Activated CD8-positive, alpha-beta memory T cell treated with anti-CD3 and anti-CD28 coated beads for 1 hour (primary cell): ENCODE data around the gene TRIM24.
"Not testable (repeated sequence)": the region's sequence is repeated elsewhere in the genome, so short reads cannot be mapped to it uniquely, and the experiment has no call there.

Source experiments
- DNase-seq, 2 donors: peaks; one replicate each; pipeline ENCODE4 v3.0.0-alpha.2; 2020; ENCODE audit warnings: low read depth in 1 of 2; ENCODE audit errors: extremely low read depth in 1 of 2

TRIM24 gene

DNA sequence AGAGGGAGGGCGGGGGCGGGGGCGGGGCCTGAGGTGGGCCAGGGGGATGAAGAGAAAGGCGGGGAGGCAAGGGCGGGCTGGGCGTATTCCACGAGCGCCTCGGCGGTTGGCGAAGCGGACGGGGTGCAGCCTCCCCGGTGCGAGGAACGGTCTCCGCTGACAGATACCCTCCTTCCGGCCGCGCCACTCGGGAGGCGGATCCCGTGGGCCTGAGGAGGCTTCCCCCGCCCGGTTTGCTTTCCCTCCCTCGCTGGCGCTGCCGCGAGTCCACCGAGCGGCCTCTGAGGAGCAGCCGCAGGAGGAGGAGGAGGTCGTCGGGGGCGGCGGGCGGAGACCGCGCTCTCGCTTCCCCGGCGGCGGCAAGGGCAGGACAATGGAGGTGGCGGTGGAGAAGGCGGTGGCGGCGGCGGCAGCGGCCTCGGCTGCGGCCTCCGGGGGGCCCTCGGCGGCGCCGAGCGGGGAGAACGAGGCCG, at the start of gene TRIM24:
TRIM24 (plus strand) TSS at position 84 of the 473 bp plus-strand sequence; CDS start at position 374, 290 bp downstream.
- DNase-seq = no peak

GRCh38 chr7:138412077-138412476, 48.0 kb upstream of the TRIM24 start:
- DNase-seq = not testable (repeated sequence)

DNA sequence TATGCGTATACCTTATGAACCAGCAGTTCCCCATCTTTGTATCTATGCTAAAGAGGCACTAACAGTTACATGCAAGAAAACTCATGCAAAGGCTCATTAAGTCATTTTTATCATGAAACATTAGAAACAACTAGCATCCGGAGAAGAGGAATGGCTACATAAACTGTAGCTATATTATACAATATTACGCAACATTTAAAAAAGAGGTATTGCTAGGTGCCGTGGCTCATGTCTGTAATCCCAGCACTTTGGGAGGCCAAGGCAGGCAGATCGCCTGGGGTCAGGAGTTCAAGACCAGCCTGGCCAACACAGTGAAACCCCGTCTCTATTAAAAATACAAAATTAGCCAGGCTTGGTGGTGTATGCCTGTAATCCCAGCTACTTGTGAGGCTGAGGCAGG, 47.1 kb upstream of the TRIM24 start:
- DNase-seq = not testable (repeated sequence)

DNA sequence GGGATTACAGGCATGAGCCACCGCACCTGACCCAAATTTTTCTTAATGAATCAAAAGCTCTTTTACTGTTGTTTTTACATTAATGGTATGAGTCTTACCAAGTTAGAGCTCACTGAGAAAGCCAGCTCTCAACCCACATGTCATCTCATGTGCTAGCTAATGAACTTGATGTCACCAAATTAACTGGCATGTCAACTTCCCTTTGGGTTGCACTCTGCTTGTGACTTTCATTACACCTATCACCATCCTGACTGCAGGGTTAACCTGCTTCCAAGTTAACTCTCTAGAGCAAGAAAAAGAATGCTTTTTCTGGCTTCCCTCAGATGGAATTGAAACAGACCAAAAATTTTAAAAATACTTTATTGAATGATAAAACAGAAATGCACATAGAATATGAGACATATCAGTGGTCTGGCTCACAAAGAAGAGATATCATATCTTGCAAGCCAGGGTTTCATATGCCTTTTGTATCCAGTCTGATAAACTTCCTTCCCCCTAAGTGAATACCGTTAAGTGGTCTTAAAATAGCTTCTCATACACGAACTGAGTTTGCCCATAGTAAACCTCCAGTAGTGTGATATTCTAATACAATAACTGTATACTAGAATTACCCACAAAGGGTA, 42.9 kb upstream of the TRIM24 start:
- DNase-seq = no peak

- DNase-seq = no peak
Measured at GRCh38 chr7:138417764-138418163, 42.3 kb upstream of the TRIM24 start.

- DNase-seq = not testable (repeated sequence)
Measured at GRCh38 chr7:138418403-138418802, 41.7 kb upstream of the TRIM24 start.

- no peak for DNase-seq
Measured at GRCh38 chr7:138425026-138425425, 35.0 kb upstream of the TRIM24 start.

GRCh38 chr7:138429577-138430250, 30.3 kb upstream of the TRIM24 start:
- no peak for DNase-seq

DNA sequence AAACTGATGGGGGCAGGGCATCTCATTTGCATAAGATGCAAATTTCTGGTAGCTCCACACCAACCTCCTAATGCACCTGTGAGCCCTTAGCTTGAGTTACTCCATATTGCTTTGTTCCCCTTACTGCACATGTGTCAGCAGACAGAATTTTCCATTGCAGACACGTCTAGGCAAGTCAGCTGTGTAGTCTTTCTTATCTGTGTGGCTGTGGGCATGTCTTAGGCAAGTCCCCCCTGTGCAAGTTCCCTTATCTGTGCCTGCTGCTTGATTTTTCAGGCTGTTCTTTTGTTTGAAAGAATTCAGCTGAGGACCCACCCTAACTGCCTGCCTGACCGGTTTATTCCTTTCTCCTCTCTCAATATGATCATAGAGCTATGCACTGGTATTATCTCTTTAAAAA, 28.5 kb upstream of the TRIM24 start:
- DNase-seq = no peak

GRCh38 chr7:138433583-138434443, 26.2 kb upstream of the TRIM24 start:
- DNase-seq = no peak

DNA sequence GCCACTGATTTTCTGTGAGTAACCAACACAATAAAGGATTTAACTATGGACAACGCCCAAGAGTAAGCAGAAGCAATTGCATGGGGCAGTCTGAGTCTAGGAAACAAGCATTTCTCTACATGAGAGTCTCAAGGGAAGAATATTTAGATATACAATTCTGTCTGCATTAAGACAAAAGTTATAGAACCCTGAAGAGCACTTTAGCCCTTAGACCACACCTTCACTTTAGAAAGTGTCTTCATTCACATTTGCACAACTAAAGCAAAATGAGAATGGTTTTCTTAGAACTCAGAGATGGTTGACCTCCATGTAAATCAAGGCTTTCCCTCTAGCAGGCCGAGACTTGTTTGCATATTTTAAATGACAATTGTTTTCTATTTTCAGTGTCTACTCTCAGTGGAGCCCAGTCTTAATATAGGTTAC, 25.5 kb upstream of the TRIM24 start:
- DNase-seq = no peak

- DNase-seq = no peak
Measured at GRCh38 chr7:138435231-138435919, 24.7 kb upstream of the TRIM24 start.

DNA sequence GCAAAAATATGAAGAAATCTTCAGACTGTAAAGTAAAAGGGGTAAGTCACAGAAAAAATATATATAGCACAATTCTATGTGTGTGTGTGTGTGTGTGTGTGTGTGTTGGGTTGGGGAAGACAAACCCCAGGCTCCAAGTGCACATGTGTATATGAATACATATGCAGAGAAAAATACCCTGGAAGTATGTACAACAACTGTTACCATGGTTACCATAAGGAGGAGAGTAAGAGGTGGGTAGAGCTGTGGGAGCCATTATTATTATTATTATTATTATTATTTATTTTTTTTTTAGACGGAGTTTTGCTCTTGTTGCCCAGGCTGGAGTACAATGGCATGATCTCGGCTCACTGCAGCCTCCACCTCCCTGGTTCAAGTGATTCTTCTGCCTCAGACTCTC, 23.7 kb upstream of the TRIM24 start:
- DNase-seq = no peak

GRCh38 chr7:138440460-138440859, 19.6 kb upstream of the TRIM24 start:
- DNase-seq = no peak

DNA sequence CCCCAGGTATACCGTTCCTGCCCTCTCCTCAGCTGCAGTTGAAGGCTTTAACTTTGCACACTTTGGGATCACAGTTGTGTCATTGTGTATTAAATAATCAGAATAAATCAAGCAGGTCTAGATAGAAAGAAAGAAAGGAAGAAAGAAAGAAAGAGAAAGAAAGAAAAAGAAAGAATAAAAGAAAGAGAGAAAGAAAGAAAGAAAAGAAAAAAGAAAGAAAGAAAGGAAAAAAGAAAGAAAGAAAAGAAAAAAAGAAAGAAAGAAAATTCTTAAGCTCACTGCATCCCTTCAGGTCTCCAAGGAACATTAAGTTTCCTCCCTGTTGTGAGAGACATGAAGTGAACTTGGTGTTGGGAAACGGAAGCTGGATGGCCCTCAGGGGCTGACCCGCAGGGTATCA, 17.2 kb upstream of the TRIM24 start:
- no peak for DNase-seq

- peak in 1 of 2 donors; percentile 28 for DNase-seq
Measured at GRCh38 chr7:138449580-138449979, 10.5 kb upstream of the TRIM24 start.

DNA sequence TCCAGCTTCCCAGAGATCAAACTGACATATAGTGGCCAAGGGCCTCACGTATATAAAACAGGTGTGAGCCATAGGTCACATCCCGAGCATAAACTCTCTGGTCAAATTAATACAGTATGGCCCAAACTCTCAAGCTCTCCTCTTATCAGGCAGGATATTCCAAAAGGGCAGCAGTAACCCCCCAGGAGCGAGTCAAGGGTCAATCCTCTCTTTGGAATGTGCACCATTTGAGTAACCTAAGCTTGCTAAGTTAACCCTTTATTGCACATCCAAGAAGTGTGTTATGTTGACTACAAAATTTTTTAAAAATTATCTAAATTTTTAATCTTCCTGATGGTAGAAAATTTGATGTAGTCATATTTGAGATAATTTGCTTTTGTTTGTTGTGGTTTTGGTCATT, 4.5 kb upstream of the TRIM24 start:
- no peak for DNase-seq

GRCh38 chr7:138456220-138456619, 3.8 kb upstream of the TRIM24 start:
- DNase-seq = no peak

DNA sequence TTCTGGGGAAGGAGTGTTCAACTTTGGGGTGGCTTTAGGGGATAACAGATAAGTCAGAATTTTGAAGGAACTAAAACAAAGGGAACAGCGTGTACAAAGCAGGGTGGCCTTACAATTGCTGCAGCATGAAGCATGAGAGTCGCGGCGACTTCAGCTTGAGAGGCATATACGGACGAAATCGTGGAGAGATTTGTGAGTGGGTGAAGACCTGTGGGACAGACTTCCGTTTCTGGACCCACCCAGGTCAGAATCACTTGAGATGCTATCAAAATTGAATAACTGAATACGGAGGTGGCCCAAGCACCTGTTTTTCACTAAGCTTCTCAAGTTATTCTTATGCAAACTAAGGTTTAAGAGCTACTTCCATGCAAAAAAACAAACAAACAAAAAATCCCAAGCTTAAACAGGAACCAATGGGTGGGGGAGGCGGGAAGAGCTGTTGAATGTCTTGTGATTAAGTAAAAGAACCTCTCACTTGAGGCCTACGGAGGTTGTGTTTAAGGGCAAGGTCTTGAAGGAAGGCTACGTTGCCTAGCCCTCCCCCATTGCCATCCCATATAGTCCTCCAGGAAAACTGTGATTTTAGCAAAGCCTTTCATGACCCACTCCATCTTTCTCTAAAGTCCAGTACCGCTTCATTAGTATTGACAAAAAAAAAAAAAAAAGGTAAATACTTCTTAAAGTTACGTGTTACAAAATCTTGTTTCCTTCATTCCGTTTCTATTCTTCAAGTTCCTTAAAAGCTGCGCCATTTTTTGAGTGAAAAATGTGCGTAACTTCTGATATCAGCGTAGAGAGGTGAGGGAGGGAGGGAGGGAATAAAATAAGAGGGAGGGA, 1.3 kb upstream of the TRIM24 start:
- no peak for DNase-seq
